HG02970 (cell line): ENCODE results near the gene TRIM31.

Experiments
- ATAC-seq: cut with Tn5 transposase; IDR thresholded peaks from one replicate; pipeline ENCODE4 v1.9.1; 2021; ENCODE audit warnings: mild to moderate bottlenecking, moderate library complexity, moderate number of reproducible peaks; ENCODE audit not compliant: unreplicated experiment, low FRiP score

The TRIM31 gene

GRCh38 chr6:30061858-30062458 lies 50.9 kb downstream of the TRIM31 start:
- no peak for ATAC-seq

DNA sequence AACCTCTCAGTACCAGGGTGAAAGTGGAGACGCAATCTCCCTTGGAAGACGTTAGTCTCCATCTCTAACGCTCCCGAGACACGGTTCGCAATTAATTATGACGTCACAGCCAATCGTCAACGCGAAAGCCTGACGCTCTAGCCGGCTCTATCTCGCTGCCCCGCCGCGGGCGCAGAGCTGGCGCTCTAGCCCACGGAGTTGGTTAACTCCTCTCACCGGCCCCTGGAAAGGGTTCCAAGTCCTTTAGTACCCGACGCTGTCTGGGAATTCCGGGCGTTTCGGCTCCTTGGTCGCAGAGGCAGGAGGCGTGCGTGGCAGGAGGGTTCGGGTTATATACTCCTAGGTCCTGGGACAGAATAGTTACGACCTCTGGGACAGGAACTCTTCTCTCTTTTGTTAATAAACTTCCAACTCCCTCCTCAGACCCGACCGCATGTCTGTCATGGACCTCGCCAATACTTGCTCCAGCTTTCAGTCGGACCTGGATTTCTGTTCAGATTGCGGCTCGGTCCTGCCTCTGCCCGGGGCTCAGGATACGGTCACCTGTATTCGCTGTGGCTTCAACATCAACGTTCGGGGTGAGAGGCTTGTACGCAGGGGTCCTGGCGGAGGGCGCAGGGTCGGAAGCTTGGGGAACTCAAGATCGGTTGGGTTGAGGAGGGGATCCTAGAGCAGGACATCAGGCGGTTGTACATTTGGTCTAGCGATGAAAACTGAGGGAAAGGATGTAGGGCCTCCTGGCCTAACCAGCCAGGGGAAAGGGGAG lies 51.6 kb downstream of the TRIM31 start, which contains the start of gene POLR1H:
TSS of gene POLR1H (plus strand) at position 174 of the 766 bp plus-strand sequence. CDS start at position 434, 260 bp downstream.
- ATAC-seq: peak; percentile 76

DNA sequence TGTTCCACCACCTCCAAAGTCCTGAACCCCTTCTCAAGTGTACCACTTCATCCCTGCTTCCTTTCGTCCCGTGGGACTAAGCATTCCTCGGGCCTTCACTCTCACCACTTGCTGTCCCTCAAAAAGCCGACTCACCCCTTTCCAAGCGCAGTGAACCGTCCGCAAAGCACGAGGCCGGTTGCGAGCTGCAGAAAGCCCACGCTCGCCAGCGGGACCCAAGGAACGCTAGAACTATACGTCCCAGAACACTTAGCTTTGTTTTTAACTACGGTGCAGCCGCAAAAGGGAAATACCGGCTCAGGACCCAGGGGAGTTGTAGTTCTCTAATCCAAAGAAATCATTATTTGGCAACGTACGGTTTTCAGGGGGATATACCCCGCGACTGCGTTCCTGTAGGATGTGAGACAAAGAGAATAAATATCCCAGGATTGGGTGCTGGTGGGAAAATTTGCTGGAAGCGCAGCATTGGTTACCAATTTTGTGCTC lies 52.2 kb downstream of the TRIM31 start:
- ATAC-seq: no peak

DNA sequence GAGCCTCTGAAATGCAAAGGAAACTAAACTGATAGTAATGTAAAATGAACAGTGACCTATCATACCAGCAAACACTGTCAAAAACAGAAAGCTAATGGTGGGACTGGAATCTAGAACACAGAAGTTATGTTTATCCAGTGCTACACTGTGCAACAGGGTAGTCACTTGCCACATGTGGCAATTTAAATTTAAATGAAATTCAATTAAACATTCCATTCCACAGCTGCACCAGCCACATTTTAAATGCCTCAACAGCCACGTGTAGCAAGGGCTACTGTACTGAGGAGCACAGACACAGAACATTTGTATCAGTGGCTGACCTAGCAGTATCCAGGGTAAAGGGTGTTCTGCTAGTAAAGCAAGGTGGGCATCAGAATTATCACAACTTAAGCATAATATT lies 57.4 kb downstream of the TRIM31 start:
- ATAC-seq: no peak

- no peak for ATAC-seq
These were observed 59.2 kb downstream of the TRIM31 start for GRCh38 chr6:30053682-30054081.
